ENCODE data around the gene PTPRN2.
"Not testable (repeated sequence)": the region's sequence is repeated elsewhere in the genome, so short reads cannot be mapped to it uniquely, and the experiment has no call there.

The PTPRN2 gene

DNA sequence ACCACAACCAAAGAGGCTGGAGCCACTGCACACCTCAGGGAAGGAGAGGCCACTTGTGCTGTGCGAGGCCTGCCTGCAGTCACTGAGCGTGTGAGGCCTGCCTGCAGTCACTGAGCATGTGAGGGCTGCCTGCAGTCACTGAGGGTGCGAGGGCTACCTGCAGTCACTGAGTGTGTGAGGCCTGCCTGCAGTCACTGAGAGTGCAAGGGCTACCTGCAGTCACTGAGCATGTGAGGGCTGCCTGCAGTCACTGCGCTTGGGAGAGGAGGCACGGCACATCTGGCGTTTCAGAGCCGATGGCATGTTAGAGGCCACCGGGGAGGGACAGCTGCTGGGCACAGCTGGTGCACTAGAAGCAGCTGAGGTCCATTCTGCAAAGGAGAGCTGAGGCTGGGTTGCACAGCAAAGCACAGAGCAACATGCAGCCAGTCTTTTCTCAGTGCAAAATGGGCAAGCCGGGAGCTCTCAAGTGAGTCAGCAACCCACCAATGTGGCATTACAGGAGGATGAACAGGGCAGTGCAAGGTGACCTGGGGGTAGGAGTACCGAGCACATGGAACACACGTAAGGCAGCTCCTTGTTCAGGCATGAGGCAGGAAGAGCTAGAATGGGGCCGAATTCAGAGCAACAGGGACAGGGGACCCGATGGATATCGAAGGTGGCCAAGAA is 540.1 kb downstream of the PTPRN2 start:
- DNase-seq (ENCODE audit: low read depth), result no peak

DNA sequence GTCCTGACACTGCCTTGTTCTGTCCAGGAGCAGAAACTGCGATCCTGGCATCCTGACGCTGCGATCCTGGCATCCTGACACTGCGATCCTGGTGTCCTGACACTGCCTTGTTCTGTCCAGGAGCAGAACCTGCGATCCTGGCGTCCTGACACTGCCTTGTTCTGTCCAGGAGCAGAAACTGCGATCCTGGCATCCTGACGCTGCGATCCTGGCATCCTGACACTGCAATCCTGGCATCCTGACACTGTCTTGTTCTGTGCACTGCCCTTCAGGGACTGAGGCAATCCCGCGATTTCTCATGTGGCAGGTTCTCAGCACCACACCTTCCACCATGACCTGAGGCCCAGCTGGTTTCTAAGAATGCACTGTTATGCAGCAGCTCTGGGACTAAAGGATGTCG is 541.4 kb downstream of the PTPRN2 start:
- DNase-seq (ENCODE audit: low read depth), result not testable (repeated sequence)

DNA sequence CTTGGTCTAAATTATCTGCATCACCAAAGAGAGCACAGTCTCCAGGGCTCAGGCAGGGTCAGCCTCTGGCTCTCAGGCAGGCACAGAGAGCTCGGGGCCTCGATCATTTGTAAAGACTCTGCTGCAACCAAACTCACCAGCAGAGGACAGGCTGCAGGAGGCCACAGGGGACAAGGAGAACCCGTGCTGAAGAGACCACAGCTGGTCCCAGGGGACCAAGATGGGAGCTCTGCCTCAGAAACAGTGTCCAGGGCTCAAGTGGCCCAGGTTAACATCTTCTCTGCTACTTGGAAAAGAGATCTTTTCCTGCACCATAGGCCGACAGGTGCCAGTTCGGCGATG is 543.2 kb downstream of the PTPRN2 start:
- no peak for DNase-seq (ENCODE audit: low read depth)

DNA sequence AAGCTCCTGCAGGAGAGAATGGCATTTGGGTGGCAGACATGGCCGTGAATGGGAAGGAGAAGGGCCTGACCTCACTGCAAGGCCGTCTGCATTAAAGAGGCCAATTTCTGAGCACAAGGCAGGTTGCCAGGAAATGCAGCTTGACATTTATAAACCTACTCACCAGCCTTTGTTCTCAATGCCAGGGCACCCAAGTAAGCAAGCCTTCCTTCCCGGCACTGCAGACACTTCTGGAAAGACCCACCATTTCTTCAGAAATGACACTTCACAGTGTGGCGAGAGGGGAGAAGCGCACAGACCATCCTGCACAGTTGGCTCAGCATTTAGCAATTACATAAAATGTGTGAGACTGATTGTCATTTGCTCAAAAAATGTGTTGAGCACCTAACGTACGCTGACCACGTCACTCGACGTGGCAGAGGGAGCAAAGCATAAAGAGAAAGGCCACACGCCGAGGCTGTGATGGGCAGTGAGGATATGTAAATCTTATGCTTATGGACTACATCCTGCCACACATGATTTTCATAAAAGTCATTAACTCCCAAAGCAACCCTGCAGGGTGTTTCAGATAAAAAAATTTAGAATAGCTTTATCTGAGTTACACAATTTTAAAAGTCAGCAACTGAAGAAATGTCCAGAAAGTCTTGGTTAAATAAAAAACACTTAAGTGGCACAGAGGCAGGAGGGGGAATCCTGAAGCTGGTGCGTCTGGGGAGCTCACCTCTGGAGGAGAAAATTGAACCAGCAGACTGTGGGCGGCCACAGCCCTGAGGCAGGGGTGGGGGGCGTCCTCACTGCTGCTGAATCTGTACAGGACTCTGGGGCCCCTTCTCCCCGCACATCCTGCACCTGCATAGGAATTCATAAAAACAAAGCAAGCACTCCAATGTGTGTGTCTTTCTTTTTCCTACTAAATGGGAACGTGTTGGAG is 543.8 kb downstream of the PTPRN2 start:
- no peak for DNase-seq (ENCODE audit: low read depth)

DNA sequence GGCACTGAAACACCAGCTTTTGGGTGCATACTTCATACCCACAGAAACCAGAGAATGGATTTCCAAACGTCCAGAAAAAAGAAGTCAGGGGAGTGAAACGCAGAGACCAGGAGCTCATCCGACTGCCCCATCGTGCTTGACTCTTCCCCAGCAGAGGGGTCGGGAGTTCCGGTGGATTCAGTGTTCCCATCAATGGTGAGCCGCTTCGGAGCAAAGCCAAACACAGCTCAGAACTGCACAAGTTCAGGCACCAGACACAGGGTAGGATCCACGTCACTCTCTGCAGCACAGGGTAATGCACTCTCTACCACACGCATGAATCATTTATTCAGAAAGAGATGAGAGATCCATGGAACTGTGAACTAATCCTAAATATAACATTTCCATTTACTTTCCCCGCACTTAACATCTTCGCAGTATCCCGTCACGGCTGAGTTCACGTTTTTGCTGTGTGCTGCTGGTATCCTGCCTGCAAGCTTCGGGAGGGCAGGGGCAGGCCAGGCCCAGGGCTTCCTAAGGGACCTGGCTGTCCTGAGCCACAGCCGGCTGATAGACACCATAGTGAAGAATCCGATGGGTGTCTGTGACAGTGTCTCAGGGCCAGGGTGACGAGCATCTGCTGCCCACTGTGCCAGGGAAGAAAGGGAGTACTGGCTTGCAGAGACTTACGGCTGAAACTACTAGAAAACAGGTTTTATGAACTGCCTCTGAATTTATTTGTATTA is 545.3 kb downstream of the PTPRN2 start:
- no peak for DNase-seq (ENCODE audit: low read depth)

DNA sequence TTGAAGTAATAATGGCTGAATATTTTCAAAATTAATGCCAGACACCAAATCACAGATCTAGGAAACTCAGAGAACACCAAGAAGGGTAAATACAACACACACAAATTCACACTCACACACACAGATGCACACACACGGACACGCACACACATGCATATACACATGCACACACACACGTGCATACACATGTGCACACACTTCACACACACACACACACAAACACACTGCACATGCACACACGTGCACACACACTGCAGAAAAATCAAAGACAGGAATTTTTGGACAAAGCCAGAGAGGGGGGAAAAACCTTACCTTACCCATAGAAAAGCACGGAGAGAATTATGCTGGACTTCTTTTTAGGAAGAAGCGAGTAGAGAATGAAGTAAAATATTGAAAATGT is 547.4 kb downstream of the PTPRN2 start:
- DNase-seq (ENCODE audit: low read depth), result no peak

DNA sequence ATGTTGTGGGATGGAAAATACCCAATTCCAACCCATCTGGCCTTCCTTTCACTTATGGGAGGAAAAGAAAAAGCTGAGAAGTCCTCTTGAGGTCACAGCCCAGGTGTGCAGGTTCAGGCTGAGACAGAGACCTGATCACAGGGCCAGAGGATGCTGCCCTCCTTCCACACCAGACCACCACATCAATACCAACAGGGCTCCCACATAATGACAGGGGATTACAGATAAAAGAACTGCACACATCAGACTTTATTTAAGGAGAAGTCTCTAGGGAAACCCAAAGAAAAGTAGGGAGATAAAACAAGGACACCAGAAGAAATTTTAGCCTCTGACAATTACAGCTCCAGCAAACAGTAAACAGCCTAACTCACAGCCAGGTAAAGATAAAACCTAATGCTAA is 548.4 kb downstream of the PTPRN2 start:
- DNase-seq (ENCODE audit: low read depth), result no peak

DNA sequence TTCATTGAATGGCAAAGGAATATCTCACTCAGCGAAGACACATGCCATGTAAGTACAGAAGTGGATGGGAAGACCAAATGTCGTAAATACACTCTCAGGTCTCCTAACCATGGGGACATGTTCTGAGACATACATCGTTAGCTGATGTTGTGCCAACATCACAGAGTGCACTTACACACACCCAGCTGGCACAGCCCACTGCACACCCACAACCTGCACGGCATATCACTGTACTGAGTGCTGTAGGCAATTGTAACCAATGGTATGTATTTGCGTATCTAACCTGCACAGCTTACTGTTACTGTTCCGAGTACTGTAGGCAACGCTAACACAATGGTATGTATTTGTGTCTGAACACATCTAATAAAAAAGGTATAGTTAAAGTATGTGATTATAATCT is 550.4 kb downstream of the PTPRN2 start:
- DNase-seq (ENCODE audit: low read depth), result no peak

DNA sequence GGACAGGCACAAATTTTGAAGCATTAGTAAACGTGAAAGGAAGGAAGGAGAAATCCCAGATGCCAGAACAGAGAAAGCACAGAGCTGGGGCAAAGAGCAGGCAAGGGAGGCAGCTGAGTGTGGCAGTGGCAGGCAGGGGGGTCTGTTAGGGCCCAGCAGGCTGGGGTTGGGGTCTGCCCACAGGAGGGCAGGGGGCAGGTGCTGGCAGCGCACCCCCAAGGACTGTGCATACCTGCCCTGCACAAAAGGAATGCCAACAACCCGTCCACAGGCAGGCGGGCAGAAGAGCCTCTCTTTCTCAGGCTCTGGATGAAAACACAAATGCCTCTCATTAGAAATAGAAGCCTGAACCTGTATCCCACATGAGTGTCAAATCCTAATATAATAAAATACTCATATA is 552.3 kb downstream of the PTPRN2 start:
- no peak for DNase-seq (ENCODE audit: low read depth)

DNA sequence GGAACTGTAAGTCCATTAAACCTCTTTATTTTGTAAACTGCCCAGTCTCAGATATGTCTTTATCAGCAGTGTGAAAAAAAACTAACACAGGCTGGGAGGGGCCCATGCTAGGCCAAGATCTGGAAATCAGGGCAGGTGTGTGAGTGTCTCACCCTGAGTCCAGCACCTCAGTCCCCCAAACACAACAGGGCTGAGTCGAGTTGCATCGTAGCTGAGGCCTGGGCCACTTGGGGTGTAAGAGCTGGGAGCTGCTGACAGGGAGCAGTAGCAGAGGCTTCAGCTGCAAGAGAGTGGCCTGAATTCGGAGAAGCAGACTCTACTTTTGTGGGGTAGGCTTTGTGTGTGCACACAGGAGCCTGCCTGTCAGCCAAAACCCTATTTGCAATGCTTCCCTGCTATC is 553.1 kb downstream of the PTPRN2 start:
- DNase-seq (ENCODE audit: low read depth), result no peak

DNA sequence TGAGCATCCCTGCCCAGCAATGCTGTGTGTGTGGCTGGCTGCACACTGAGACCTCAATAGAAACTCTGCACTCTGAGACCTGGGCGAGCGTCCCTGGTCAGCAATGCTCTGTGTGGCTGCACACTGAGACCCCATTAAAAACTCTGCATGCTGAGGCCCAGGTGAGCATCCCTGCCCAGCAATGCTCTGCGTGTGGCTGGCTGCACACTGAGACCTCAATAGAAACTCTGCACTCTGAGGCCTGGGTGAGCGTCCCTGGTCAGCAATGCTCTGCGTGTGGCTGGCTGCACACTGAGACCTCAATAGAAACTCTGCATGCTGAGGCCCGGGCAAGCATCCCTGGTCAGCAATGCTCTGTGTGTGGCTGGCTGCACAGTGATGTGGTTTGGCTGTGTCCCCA is 553.7 kb downstream of the PTPRN2 start:
- DNase-seq (ENCODE audit: low read depth), result not testable (repeated sequence)

DNA sequence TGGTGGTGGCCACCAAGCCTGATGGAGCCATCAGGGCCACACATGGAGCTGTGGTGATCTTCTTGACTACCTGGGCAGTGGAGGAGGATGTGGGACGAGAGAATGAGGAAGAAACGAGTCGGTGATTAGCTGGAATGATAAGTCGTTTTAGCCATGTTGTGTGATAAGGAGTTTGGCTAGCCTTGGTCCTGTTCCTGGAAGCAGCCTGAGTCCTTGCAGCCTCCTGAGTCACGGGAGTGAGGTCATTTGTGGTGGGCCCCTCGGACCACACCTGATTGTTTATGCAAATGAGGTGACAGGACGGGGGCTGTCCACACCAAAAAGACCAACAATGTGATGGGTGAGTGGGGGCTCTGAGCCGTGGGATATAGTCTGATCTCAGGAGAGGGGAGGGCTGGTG is 554.4 kb downstream of the PTPRN2 start:
- DNase-seq (ENCODE audit: low read depth), result no peak

DNA sequence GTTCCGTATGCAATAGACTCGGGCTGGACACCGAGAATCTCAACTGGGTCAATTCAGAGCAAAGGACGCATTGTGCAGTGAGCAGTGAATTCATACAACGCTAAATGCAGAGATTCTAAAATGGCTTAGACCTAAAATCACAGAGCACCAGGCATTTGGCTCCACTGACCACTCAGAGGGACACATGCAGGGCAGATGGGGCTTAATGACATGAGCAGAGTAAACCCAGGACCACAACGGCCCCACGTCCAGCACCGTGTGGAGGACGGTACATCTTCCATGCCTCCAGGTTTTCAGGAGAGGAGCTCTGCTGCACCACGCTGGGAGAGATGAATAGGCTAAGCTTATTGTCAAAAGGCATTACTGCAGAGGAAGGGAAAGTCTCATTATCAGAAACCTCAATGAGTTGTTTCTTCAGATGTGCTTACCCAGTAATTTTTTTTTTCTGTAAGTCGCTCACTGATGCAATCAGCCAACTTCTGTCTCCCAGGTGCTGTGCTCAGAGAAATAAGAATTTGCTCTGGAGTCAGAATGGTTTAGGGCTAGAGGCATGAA is 555.0 kb downstream of the PTPRN2 start:
- no peak for DNase-seq (ENCODE audit: low read depth)

DNA sequence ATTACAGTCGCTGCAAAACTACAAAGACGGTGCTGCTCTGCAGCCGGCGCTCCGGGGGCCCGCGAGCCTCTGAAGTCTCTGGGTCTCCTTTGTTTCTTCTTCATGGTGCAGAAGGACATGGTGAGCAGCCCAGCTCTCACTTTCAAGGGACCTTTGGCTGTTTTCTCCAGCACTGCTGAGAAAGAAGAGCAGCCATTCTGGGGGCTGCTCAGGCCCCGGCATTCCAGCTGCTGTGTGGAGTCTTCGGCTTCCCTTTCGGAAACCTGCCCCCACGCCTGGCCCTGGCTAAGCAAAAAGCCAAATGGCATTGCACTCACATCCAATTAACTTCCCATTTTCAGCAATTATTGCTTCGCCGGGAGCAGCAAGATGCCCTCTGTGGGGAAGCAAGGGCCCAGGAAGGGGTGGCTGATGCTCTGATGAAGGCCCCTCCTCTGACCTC is 555.7 kb downstream of the PTPRN2 start:
- DNase-seq (ENCODE audit: low read depth), result no peak

DNA sequence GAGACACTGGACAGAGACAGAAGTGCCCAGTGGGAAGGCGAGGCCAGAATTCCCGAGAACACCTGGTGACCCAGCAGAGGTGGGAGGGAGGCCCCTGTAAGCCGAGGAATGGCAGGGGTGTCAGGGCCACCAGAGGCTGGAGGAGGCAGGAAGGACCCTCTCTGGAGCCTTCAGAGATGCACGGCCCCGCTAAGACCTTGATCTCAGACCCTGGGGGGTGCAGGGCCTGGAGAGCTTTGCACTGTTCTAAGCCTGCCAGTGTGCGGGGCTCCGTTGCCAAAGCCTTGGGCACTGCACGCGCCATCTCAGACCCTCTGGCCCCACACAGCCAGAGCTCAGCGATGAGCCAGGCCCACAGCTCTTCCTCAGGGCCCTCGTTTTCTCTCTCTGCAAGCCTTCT is 557.1 kb downstream of the PTPRN2 start:
- DNase-seq (ENCODE audit: low read depth), result no peak

DNA sequence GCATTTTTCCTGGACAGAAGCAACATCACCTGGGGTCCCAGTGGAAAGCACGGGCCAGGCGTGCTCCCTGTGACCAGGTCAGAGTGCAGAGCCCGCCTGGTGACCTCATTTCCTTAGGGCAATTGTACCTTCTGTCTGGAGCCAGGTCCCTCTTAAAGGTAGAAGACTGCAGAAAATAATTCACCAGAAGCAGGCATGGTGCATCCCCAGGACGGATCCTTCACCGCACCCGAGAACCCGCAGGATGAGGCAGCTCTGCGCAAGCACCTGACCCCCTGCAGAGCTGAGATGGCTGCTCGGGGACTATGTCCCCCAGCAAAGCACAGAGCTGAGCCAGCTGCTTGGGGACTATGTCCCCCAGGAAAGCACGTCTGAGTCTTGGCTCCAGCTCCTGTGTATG is 557.6 kb downstream of the PTPRN2 start:
- no peak for DNase-seq (ENCODE audit: low read depth)

DNA sequence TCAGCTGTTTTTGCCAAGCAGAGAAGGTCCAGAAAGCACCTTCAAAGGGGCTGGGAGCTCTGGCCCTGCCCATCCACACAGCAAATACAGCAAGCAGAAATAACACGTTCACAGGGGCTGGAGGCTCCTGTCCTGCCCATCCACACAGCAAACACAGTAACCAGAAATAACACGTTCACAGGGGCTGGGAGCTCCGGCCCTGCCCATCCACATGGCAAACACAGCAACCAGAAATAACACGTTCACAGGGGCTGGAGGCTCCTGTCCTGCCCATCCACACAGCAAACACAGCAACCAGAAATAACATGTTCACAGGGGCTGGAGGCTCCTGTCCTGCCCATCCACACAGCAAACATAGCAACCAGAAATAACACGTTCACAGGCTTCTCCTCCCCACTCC is 558.1 kb downstream of the PTPRN2 start:
- DNase-seq (ENCODE audit: low read depth), result no peak

DNA sequence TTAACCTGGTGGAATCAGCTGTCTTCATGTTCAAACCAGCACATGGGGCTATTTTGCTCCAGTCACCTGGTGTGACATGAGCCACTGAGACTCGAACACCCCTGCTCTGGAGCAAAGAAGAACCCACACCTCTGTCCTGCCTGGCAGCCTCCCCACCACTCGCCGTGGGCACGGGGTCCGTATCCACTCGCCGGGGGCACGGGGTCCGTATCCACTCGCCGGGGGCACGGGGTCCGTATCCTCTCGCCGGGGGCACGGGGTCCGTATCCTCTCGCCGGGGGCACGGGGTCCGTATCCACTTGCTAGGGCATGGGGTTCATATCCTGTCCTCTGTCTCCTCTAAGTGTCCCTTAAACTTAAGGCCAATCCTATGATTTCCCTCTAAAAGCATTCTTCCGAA is 558.7 kb downstream of the PTPRN2 start:
- DNase-seq (ENCODE audit: low read depth), result no peak

DNA sequence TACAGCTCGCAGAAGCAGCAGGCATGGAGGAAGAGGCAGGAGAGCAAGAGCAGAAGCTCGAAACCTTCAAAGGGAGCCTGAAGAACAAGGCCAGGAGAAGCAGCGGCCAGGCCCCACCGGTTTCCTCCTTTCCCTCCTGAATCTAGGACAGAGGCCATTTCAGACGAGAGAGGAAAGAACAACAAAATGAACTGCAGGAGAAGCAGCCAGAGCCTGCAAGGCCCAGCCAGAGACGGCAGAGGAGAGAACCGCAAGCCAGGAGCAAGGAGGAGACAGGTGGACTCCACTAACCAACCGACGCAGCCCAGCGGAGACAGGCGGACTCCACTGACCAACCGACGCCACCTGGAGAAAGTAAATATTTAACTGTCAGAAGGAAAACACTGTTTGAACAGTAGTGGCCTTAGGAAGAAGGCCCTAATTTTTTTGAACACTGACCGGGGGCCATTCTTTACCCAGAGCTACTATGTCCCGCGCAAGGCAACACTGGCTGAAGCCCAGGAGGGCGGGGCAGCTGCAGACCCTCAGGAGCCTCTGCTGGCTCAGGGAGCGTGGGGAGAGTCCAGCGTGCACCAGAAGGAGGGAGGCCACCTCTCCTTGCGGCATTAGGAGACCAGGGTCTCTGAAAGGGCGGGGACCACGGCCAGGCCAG is 559.2 kb downstream of the PTPRN2 start:
- no peak for DNase-seq (ENCODE audit: low read depth)

DNA sequence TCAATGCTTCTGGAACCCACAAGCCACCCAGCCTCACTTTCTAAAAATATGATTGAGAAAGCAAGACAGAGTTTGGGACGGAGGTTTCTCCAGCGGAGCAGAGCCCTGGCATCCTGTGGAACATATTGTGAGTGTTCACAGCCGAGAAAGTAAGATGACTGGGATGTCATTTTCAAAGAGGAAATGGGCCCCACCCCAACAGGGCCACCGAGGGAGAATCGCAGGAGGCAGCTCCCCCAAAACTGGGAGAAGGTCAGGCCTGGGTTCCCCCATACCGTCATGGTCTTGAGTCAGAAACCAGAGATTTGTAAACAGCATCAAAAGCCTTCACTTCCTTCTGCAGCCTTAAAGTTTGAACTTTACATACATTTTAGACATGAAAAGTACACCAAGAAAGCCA is 560.0 kb downstream of the PTPRN2 start:
- DNase-seq (ENCODE audit: low read depth), result no peak

DNA sequence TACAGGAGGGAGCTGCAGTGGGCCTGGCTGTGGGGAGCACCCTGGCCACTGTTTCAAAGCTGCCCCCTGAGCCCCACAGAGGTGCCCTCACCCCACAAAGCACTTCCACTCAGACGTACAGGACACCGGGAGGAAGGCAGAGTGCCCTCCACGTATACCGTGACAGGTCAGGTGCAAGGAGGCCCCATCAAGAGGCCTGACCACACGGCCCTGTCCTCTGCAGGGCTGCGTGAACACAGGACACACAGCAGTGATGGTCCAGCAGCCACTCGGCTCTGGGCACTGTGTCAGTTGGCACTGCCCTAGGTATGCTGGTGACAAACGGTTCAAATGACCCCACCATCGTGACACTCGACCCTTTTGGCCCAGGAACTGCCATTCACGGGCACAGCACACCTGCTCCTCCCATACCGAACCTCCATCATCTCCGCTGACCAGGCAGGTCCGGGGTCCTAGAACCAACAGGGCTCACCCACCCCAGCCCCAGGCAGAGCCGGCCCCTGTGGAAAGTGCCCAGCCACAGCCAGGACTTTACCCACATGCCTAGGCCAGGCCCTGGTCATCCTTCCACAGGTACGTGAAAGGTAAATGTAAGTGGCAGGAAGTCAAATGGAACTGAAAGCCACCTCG is 560.9 kb downstream of the PTPRN2 start:
- no peak for DNase-seq (ENCODE audit: low read depth)
